NCI-H510A (cell line): ENCODE measurements around the gene COG5.

ENCODE experiments used
- DNase-seq: peaks from one replicate; lab custom pipeline; 2025; lab: John Stamatoyannopoulos, UW

The COG5 gene

DNA sequence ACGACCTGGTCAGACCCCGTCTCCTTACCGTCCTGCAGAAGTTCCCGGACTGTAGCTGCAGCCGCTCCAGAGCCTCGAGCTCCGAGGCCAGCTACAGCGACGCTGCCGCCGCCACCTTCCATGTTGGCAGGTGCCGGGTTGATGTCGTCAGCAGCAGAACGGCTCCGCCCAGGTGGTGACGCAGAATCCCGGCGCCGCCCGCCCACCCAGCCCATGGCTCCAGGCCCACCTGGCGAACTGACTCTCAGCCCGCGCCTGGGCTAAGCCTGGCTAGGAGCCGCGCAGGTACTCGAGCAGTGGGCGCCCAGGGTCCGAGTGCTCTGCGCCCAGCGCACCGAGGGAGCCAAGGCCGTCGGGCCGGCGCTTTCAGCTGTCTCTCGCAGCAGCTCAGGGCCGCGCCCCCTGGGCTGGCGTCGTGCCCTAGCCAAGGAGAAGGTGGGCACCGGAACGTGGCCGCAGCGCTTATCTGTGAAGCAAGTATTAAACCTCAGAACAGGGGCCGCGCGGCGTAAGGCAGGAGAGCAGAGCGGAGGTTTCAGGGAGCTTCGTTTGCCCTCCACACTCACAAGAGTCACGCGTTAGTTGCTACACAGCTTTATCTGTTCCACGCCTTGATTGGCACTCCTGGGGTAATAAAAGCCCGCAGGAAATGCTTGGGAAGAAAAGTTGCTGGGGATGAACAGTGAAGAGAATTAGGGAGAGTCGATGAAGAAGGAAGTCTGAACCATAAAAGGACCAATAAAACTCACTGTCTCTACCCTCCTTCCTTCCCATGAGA is at the start of gene COG5, which contains the start of gene DUS4L:
COG5 (minus strand) TSS at position 146 of the 778 bp plus-strand sequence; CDS start at position 122, 24 bp downstream.
DUS4L (plus strand) TSS at position 197 of the 778 bp plus-strand sequence. CDS start 3,100 bp downstream, outside the sequence.
- DNase-seq: peak; percentile 61

DNA sequence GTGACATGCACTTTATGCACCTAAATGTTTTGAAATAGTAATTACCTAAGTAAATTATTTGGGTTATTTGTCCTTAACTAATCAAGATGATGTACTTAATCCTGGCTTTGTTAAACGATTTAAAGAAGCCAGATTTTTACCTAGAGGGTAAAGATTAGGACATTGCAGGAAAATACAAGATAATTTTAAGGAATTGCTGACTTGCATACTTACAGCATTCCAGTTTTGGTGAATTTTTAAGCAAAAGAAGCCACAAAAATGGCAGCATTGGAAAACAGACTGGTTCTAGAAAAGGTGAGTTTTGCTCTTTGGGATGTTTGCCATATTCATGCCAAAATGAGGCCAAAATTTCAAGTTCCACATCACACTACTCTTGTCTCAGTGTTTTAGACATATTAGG is 49.7 kb upstream of the COG5 start:
- DNase-seq: no peak

GRCh38 chr7:107610323-107610722 is 46.6 kb upstream of the COG5 start:
- DNase-seq: no peak

DNA sequence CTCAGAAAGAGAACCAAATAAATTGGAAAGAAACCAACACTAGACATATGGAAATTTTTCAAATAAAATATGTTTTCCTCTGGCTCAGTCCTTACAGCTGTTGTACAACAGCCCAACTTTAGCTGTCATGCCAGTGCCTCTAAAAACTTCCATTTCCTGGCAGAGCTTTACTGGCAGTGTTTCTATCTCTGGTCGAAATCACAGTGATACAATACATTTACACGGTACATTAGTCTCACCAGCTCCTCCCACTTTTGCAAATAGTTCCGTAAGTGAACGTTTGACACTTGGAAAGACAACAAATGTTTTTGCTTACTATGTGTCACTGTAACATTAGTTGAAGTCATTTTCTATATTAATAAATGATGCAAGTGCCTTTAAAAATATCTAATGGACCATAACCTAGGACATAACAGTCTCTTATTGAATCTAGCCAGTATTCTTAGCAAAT is 46.1 kb upstream of the COG5 start:
- no peak for DNase-seq

- DNase-seq: no peak
Measured at GRCh38 chr7:107606303-107606702, 42.6 kb upstream of the COG5 start.

GRCh38 chr7:107605218-107605815 is 41.6 kb upstream of the COG5 start:
- no peak for DNase-seq

- no peak for DNase-seq
Measured at GRCh38 chr7:107600816-107601215, 37.1 kb upstream of the COG5 start.

DNA sequence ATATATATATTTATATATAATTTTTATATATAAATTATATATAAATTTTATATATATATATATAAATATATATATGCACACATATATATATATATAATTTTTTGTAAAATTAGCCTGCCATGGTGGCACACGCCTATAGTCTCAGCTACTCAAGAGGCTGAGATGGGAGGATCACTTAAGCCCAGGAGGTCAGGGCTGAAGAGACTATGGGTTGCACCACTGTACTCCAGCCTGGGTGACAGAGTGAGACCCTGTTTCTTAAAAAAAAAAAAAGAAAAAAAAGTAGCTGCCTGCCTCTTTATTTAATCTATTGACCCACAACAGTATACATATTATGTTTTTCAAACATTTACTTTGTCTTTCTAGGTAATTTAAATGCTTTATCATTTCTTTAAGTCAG is 35.5 kb upstream of the COG5 start:
- no peak for DNase-seq

GRCh38 chr7:107597953-107598352 is 34.2 kb upstream of the COG5 start:
- no peak for DNase-seq

DNA sequence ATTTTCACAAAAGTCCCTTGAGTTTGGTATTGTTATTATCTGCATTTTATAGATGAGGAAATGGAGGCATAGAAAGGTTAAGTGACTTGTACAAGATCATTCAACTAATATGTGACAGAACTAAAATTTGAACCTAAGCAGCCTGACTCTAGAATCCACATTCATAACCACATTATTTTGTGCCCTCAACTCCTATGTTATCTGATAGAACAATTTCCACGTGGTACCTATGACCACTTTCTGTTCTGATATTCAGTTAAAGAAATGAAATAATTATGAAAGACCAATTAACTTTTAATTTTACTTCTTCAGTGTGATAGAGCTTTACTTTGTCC is 33.8 kb upstream of the COG5 start:
- no peak for DNase-seq

DNA sequence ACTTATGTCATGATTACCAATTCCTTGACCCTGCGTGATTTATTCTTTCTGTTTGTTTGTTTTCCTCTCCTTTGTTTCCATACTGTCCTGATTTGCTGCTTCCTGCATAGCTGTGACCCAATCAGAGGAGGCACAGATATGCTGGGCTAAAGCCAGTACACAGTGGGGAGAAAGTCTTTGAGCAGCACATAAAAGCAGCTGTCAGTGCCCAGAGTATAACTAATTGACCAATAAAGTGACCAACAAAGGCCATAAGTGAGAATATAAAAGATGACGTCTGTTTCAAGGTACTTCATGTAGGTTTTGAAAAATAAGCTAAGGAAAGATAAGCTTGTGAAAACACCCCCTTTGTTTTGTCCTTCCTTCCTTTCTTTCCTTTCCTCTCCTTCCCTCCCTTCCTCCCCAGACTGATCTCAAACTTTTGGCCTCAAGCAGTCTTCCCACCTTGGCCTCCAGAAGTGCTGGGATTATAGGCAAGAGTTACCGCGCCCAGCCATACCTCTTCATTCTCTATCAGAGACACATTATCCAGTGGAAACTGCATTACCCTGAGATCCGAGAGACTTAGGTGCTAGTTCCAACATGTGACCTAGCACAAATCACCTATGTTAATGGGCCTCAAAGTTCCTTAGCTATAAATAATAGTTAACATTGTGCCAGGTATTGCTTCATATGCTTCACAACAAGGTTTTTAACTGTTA is 33.3 kb upstream of the COG5 start:
- no peak for DNase-seq

DNA sequence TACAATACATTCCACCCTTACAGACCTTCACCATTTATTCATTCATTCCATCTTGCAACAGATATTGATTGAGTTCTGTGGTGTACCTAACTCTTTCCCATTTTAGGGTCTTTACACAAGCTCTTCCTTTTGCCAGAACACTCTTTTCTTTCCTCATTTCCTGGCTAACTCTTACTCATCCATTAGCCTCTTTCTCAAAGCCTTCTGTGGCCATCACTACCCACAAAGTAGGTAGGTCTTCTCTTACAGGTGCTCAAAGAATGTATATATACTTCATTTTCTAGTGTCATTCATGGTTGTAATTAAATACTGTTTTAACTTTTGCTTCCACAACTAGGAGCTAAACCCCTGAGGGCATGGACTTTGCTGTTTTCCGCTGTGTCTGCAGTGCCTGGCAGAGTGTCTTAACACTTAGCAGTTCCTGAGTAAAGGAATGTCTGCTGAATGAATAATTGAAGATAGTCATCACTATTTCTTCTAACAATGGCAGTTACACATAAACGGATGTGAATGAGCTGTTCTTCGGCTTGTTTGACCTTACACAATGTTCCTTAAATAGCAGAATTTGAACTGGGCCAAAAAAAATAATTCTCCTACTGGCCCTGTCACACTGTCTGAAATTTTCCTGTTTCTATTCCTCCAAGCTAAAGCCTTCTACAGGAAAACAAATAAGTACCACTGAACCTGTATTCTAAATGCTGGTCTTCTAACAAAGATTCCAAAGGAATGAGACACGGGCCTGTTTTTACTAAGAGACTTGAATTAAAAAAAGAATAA is 31.4 kb upstream of the COG5 start:
- DNase-seq: no peak

DNA sequence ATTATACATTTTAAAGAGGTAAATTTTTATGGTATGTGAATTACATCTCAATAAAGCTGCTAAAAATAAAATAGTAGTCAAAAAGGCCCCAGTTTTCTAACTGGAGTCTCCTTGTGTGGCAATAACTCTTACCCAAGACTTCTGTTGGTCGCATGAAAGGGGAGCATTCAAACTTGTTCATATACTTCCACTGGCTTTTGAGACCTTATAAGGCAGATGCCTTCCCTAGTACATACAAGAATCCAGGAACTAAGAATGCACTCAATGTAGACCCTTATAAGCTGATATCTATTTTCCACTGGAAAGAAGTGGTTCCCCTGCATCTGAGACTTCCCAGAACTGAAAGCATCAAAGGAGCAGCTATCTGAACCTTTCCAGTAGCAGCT is 29.3 kb upstream of the COG5 start:
- no peak for DNase-seq

DNA sequence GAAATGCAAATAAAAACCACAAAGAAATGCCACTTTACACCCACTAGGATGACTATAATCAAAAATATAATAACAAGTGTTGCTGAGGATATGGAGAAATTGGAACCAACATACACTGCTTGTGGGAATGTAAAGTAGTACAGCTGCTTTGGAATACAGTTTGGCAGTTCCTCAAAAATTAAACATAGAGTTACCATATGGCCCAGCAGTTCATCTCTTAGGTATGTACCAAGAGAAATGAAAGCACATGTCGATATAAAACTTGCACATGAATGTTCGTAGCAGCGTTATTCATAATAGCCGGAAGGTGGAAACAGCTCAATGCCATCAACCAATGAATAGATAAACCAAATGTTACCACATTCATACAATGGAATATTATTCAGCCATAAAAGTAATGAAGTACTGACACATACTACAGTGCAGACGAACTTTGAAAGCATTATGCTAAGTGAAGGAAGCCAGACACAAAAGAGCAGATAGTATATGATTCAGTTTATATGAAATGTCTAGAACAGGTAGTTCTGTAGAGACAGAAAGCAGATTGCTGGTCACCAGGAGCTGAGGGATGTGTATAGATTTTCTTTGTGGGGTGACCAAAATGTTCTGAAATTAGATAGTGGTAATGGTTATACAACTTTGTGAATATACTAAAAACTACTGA is 28.8 kb upstream of the COG5 start:
- DNase-seq: no peak

GRCh38 chr7:107591421-107591820 is 27.7 kb upstream of the COG5 start:
- DNase-seq: no peak

DNA sequence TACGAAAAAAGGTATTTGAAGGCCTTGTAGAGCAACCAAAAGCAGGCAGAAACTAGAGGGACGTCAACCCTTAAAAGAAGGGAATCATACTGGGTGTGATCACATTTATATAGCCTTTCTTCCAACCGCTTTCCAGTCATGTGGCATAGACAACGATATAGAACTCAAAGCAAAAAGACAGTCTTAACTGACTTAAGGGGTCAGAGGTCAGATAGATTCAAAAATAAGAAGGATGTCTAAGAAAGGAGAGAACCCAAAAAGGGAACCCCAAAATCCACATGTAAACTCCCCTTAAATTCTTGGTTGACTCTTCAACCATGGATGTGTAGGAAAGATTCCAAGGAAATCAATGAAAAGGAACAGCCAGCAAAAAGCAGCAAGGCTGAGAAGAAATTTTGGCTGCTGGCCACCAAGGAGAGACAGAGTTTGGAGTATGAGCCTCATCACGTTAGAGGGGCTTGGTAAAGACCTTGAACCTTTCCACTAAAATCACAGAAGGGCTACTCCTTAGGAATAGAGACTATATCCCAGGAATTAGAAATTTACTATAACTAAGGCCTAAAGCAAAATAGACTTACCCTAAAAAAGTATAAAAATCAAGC is 24.9 kb upstream of the COG5 start:
- no peak for DNase-seq

DNA sequence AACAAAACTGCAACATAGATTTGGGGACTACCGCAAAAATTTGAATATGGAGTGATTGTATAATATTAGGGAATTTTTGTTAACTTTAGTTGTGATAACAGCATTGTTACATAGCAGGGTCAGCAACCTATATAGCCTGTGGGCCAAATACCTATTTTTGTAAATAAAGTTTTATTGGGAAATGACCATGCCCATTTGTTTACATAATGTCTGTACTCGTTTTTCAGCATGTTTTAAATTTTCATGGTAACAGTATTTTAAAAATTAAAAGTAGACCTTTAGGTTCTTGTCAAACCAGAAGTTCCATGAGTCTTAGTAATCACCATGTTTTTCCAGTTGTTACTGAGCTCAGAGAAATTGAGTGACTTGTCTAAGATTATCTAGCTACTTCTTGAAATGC is 21.0 kb upstream of the COG5 start:
- no peak for DNase-seq

GRCh38 chr7:107582875-107583274 is 19.2 kb upstream of the COG5 start:
- no peak for DNase-seq

DNA sequence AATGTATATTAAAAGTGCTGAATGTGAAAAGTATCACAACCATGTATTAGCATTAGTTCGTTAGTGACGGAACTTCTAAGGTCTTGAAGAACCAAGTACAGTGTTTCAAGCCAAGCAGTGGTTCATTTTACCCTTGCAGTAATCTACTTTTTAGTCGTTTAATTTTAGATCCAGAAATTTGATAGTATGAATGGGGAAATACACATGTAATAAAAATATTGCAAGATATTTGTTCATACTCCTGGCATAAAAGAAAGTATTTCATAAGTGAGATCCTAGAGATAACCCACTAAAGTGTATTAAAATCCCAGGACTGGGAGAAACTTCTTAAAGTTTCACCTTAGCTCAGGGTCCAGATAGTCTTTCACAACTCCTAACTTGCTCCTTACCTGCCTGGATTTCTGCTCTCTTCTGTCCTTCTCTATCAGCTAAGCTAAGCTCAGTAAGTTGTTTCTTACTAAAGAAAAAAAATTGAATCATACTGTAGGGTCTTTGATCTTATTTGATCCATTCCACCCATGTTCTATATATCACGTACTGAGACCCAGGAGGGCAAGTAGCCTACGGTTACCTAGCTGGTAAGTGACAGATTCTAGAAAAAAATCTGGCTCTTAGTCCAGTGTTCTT is 17.8 kb upstream of the COG5 start:
- no peak for DNase-seq

- DNase-seq: no peak
Measured at GRCh38 chr7:107580716-107581383, 17.1 kb upstream of the COG5 start.
